HepG2 (cell line): ENCODE data around the gene REP15. TPM values are rescaled to one million over a fixed set of nuclear protein-coding genes. Genes with fewer than 3 reads are reported as not detected.

Source experiments
- ARNT2 ChIP-seq: sonication (generic); formaldehyde crosslinking; IDR thresholded peaks from 2 replicates; pipeline ENCODE4 v1.8.0; 2022; ENCODE audit warnings: mild to moderate bottlenecking, low read depth, missing genetic modification reagents, moderate library complexity
- ASH2L ChIP-seq: fragments of 300-600, 200-600 bp; sonication (generic); IDR thresholded peaks from 2 replicates; pipeline ENCODE4 v1.7.0; 2017; ENCODE audit warnings: low read depth, mild to moderate bottlenecking, moderate library complexity, mixed read lengths, low read length; ENCODE audit not compliant: insufficient read length
- FOSL2 ChIP-seq: sonication (generic); formaldehyde crosslinking; IDR thresholded peaks from 2 replicates; pipeline ENCODE4 v1.4.0; 2020; ENCODE audit warnings: missing genetic modification reagents
- HMGXB4 ChIP-seq, 2 experiments: sonication (generic) in 1 of 2; formaldehyde crosslinking in 1 of 2; IDR thresholded peaks; 2 replicates each; pipeline versions ENCODE4 v1.4.0 to v1.6.1; 2018 to 2020; ENCODE audit warnings: missing genetic modification reagents in 2 of 2, borderline replicate concordance in 1 of 2, low read depth in 1 of 2, mild to moderate bottlenecking in 1 of 2, missing biosample characterization in 1 of 2
- HNRNPL ChIP-seq: fragments of 200-400 bp; formaldehyde crosslinking; IDR thresholded peaks from 2 replicates; pipeline ENCODE4 v1.6.1; 2017; ENCODE audit warnings: mild to moderate bottlenecking, low read depth, low read length
- HOXA5 ChIP-seq: sonication (generic); formaldehyde crosslinking; IDR thresholded peaks from 2 replicates; pipeline ENCODE4 v1.4.0; 2020; ENCODE audit warnings: missing genetic modification reagents
- HOXD1 ChIP-seq: sonication (generic); formaldehyde crosslinking; IDR thresholded peaks from 2 replicates; pipeline ENCODE4 v1.5.0; 2020; ENCODE audit warnings: missing genetic modification reagents
- KAT8 ChIP-seq: IDR thresholded peaks from 2 replicates; pipeline ENCODE4 v1.6.1; 2016; ENCODE audit warnings: missing genetic modification reagents, missing compliant biosample characterization
- MTF1 ChIP-seq: sonication (generic); formaldehyde crosslinking; IDR thresholded peaks from 2 replicates; pipeline ENCODE4 v1.5.0; 2020; ENCODE audit warnings: missing genetic modification reagents
- NFYB ChIP-seq: sonication (generic); formaldehyde crosslinking; IDR thresholded peaks from 2 replicates; pipeline ENCODE4 v1.4.0; 2020; ENCODE audit warnings: missing genetic modification reagents
- NRL ChIP-seq: sonication (generic); formaldehyde crosslinking; IDR thresholded peaks from 2 replicates; pipeline ENCODE4 v1.5.0; 2020; ENCODE audit warnings: missing genetic modification reagents, mild to moderate bottlenecking, moderate library complexity, borderline replicate concordance
- PCBP2 ChIP-seq: fragments of 200-400 bp; formaldehyde crosslinking; optimal IDR thresholded peaks from 2 replicates; pipeline ENCODE3; 2018; ENCODE audit warnings: low read length, low read depth; ENCODE audit not compliant: poor library complexity, severe bottlenecking
- PHF8 ChIP-seq: sonication (generic); formaldehyde crosslinking; IDR thresholded peaks from 2 replicates; pipeline ENCODE4 v1.5.0; 2020; ENCODE audit warnings: missing genetic modification reagents
- SOX6 ChIP-seq, 2 experiments: fragments of 450-650 bp in 1 of 2; sonication (generic) in 1 of 2; formaldehyde crosslinking in 1 of 2; IDR thresholded peaks; 2 replicates each; pipeline versions ENCODE4 v1.4.0 to v1.6.1; 2017 to 2020; ENCODE audit warnings: antibody characterized with exemption in 1 of 2, mild to moderate bottlenecking in 1 of 2, missing genetic modification reagents in 1 of 2
- SPEN ChIP-seq: sonication (generic); formaldehyde crosslinking; IDR thresholded peaks from 2 replicates; pipeline ENCODE4 v1.5.1; 2020; ENCODE audit warnings: low read depth, mild to moderate bottlenecking, missing genetic modification reagents
- XRCC5 ChIP-seq: fragments of 200-400 bp; formaldehyde crosslinking; optimal IDR thresholded peaks from 2 replicates; pipeline ENCODE3; 2017; ENCODE audit warnings: mild to moderate bottlenecking, low read length
- ZFP1 ChIP-seq: IDR thresholded peaks from 2 replicates; pipeline ENCODE4 v1.6.1; 2016
- ZFP37 ChIP-seq: sonication (generic); formaldehyde crosslinking; IDR thresholded peaks from 2 replicates; pipeline ENCODE4 v1.4.0; 2020; ENCODE audit warnings: missing genetic modification reagents, borderline replicate concordance
- ZIK1 ChIP-seq: sonication (generic); formaldehyde crosslinking; IDR thresholded peaks from 2 replicates; pipeline ENCODE4 v1.5.0; 2020; ENCODE audit warnings: mild to moderate bottlenecking, low read depth, missing genetic modification reagents, borderline replicate concordance
- ZNF263 ChIP-seq: sonication (generic); formaldehyde crosslinking; IDR thresholded peaks from 2 replicates; pipeline ENCODE4 v1.4.0; 2020; ENCODE audit warnings: missing genetic modification reagents
- ZNF274 ChIP-seq: sonication (generic); formaldehyde crosslinking; IDR thresholded peaks from 2 replicates; pipeline ENCODE4 v1.5.1; 2020; ENCODE audit warnings: mild to moderate bottlenecking, missing genetic modification reagents
- ZNF280D ChIP-seq: sonication (generic); formaldehyde crosslinking; IDR thresholded peaks from 2 replicates; pipeline ENCODE4 v1.5.1; 2020; ENCODE audit warnings: mild to moderate bottlenecking, missing genetic modification reagents
- ZNF556 ChIP-seq: sonication (generic); formaldehyde crosslinking; IDR thresholded peaks from 2 replicates; pipeline ENCODE4 v1.4.0; 2020; ENCODE audit warnings: mild to moderate bottlenecking, missing genetic modification reagents, borderline replicate concordance
- ZNF629 ChIP-seq: sonication (generic); formaldehyde crosslinking; conservative IDR thresholded peaks from 2 replicates; pipeline ENCODE4 v1.5.0; 2020; ENCODE audit warnings: missing genetic modification reagents
- ZNF691 ChIP-seq: sonication (generic); formaldehyde crosslinking; IDR thresholded peaks from 2 replicates; pipeline ENCODE4 v1.4.0; 2020; ENCODE audit warnings: missing genetic modification reagents, low read depth, mild to moderate bottlenecking, borderline replicate concordance
- ZNF724P ChIP-seq: sonication (generic); formaldehyde crosslinking; IDR thresholded peaks from 2 replicates; pipeline ENCODE4 v1.8.0; 2022; ENCODE audit warnings: missing genetic modification reagents, borderline replicate concordance
- polyA plus RNA-seq, 8 experiments: library from polyadenylated mRNA; depleted of rRNA in 3 of 8; stranded (reverse) in 7 of 8; unstranded in 1 of 8; fragments of >200 nt; fragmentation: Illumina TruSeq in 4 of 8; extraction: Trizol in 4 of 8; gene quantifications; 2 replicates each; pipeline versions ENCODE4 v1.2.1 to v1.2.3, GENCODE V29; 2011 to 2016; ENCODE audit warnings: low read depth in 4 of 8, missing spikeins in 1 of 8, mixed read lengths in 1 of 8; ENCODE audit not compliant: insufficient read depth in 1 of 8
- total RNA-seq, 5 experiments: library from RNA; depleted of rRNA; stranded (reverse); fragments of >200 nt; fragmentation: Illumina TruSeq; extraction: Trizol; gene quantifications; 2 replicates each; pipeline ENCODE4 v1.2.3, GENCODE V29; 2016; ENCODE audit warnings: low read depth in 1 of 5

Gene REP15
- total and polyA plus RNA-seq, 2 of the 13 experiments (the other 11 are each of a cell fraction or from before 2014, with no cell fraction given), result 0.12 to 0.64 TPM

- no peak for TF ChIP-seq ARNT2 (CRISPR knock-in tag)
- TF ChIP-seq ZIK1 (CRISPR knock-in tag), result no peak
- no peak for TF ChIP-seq PCBP2
- peak; percentile 45 for TF ChIP-seq FOSL2 (CRISPR knock-in tag)
- no peak for TF ChIP-seq ZNF280D (CRISPR knock-in tag)
- TF ChIP-seq ZFP1 (CRISPR knock-in tag), result 0 out of 2 replicates have a peak, but pooled peaks have one; percentile 53
- TF ChIP-seq ZFP37, result peak; percentile 14; the same call in 1 of the 2 replicates
- TF ChIP-seq ASH2L, result peak; percentile 21
- 0 out of 2 replicates have a peak, but pooled peaks have one; percentile 53 for TF ChIP-seq ZNF274 (CRISPR knock-in tag)
- 0 out of 2 replicates have a peak, but pooled peaks have one; percentile 48 for TF ChIP-seq HOXA5 (CRISPR knock-in tag)
- TF ChIP-seq SPEN (CRISPR knock-in tag), result peak; percentile 55; the same call in 1 of the 2 replicates
- no peak for TF ChIP-seq ZNF724P (CRISPR knock-in tag)
- TF ChIP-seq NFYB (CRISPR knock-in tag), result no peak
- TF ChIP-seq SOX6 (IDR thresholded peaks at IDR 0.05), result no peak
- TF ChIP-seq SOX6 (CRISPR knock-in tag; IDR thresholded peaks at IDR 0.05), result peak; percentile 34; the same call in 1 of the 2 replicates
- TF ChIP-seq HMGXB4 (CRISPR knock-in tag; IDR thresholded peaks at IDR 0.05; ENCODE audit: borderline replicate concordance in 1 of 2, low read depth in 1 of 2), result peak; percentile 79 to 82
- peak; percentile 67; the same call in 1 of the 2 replicates for TF ChIP-seq HNRNPL
- peak; percentile 86 for TF ChIP-seq XRCC5
- TF ChIP-seq MTF1, result no peak
- TF ChIP-seq ZNF691 (CRISPR knock-in tag), result peak; percentile 87; the same call in 1 of the 2 replicates
- 0 out of 2 replicates have a peak, but pooled peaks have one; percentile 28 for TF ChIP-seq KAT8 (CRISPR knock-in tag)
- peak; percentile 51; the same call in 1 of the 2 replicates for TF ChIP-seq NRL (CRISPR knock-in tag)
- TF ChIP-seq ZNF629 (CRISPR knock-in tag), result peak; percentile 26; the same call in 1 of the 2 replicates
- TF ChIP-seq PHF8 (CRISPR knock-in tag), result peak; percentile 49; the same call in 1 of the 2 replicates
- TF ChIP-seq HOXD1 (CRISPR knock-in tag), result peak; percentile 23; the same call in 1 of the 2 replicates
- peak; percentile 82; the same call in 1 of the 2 replicates for TF ChIP-seq ZNF556 (CRISPR knock-in tag)
- TF ChIP-seq ZNF263 (CRISPR knock-in tag), result 0 out of 2 replicates have a peak, but pooled peaks have one; percentile 17
Observed at GRCh38 chr12:27705263-27705662, 9.0 kb downstream of the REP15 start (continued).
